ENCODE data around the gene HAUS1.
"Not testable (repeated sequence)": the region's sequence is repeated elsewhere in the genome, so short reads cannot be mapped to it uniquely, and the experiment has no call there.

The HAUS1 gene, protein sequence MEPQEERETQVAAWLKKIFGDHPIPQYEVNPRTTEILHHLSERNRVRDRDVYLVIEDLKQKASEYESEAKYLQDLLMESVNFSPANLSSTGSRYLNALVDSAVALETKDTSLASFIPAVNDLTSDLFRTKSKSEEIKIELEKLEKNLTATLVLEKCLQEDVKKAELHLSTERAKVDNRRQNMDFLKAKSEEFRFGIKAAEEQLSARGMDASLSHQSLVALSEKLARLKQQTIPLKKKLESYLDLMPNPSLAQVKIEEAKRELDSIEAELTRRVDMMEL

DNA sequence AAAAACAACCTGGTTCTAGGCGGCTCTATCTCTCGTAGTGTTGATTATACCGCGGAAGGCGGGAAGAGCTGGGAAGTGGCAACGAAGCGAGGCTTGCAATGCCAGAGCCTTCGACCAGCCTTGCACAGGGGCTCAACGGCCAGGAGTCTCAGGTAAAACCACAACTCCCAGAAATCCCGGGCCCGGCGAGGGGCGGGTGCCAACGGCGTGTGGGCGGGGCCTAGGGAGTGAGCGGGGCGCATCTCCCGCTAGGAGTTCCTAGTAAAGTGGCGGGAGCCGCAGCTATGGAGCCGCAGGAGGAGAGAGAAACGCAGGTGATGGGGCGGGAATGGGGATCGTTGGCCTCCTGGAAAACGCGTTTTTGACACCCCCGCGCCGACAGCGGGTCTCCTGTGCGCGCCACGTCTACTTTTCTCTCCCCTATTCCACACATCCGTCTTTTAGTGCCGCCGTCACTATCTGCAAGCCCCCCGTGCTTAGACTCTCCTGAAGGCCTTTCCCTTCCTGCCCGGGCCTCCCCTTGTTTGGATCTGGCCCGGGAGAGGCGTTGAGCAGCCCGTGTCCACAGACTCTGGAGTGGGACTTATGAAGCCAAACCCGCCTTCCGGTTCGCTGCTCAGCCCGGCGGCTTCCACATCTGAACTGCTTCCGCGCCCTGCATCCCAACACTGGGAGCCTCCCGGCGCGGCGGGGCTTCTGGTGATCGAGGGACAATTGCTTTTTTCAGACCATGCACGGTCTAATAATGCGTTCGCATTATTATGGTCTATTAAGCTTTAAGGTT lies at the start of gene HAUS1:
TSS of gene HAUS1 (plus strand) at position 258 of the 784 bp plus-strand sequence. CDS start at position 285, 27 bp downstream.
- DNase-seq: peak; percentile 89

DNA sequence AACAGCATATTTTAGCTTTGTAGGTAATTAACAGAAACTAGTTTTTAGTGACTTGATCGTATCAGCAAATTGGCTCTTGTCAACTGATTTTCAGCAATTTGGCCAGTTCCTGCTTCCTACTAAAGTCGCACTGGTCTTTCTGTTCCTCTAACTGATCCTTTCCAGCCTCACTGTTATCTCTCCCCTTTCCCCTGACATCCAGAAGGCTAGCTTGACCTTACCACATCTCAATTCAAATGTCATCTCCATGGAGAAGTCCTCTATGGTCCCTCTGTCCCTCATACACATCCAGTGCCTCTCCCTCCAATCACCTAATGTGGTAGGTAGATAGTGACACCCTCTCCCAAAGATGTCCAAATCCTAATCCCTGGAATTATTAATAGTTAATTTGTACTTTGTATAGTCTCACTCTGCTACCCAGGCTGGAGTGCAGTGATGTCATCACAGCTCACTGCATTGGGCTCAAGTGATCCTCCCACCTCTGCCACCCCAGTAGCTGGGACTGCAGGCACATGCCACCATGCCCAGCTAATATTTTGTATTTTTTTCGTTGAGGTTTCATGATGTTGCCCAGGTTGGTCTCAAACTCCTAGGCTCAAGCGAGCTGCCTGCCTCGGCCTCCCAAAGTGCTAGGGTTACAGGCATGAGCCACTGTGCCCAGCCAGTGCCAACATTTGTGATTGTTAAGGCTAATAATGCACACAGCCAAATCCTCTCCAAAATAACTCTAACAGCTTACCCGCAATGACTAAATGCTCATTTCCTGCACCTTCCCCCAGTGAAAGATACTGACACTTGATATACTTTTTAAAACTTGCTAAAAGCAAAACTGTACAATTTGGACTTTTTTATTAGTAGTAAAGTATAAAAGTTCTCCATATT lies 49.0 kb upstream of the HAUS1 start:
- no peak for DNase-seq

DNA sequence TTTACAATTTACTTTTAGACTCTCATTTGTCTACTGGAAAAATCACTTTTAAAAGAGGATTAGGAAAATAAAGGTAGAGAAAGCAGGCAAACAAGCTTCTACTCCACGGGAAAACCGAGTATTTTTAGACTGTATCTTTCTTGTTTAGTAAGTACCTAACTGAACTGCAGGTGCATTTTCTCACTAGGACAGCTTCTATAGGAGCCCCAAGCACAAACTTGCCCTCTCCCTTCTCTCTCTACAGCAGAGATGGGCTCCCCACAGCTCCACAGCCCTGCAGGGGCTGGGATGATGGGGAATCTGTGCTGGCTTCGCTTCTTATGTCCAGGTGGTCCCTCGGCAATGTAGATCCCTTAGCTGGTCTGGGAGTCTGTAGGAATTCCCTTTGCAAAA lies 48.4 kb upstream of the HAUS1 start:
- DNase-seq: no peak

DNA sequence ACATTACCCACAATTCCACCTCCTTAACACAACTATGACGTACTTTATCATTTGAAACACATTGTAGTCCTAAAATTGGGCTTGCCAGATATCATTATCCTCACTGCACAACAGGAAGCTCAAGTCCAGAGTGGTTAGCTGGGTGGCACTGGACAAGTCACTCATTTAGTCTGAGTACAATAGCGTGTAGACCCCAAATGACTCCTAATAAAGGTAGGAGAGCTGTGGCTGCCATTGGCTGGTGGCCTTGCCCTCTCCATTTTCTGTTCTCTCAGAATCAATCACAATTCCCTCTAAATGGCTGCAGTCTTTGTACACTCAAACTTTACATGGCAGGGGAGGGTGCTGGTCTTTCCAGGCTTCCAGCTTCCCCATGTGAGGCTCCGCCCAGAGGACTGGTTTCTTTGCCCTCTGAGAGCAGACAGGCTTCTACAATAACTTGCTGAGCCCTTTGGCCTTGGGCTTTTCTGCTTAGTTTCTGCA lies 43.8 kb upstream of the HAUS1 start:
- DNase-seq: no peak

DNA sequence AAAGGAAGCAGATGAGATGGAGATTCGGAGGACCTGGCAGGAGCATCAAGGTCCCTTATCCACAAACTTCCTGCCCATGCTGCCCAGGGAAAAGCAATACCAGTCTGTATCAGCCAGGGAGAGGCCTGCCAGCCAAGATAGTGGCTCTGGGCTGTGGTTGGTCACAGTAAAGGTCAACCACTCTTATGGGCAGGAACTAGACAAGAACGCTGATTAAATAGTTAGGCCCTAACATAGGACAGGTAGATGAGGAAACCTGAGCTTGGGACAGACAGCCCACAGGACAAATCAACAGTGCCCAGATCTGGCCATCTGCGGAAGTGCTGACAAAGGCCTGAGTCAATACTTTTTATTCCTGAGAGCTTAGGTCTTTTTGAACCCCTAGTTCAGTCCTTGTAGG lies 42.8 kb upstream of the HAUS1 start:
- no peak for DNase-seq

DNA sequence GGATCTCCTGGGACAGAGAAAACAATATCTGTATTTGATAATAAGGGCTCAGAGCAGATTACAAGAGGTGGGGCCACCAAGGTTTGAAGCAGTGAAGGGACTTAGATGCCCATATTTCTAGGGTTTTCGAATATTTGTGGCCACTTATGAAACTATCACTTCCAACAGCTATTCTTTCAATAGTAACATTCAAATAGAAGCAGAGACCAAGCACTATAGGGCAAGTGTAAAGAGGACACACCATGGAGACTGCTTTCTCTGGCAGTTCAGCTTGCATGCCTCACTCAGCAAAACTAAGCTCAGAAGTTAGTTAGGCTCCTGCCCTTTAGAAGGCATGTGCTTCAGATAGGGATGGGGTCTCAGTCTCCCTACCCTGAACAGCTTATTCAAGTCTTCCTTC lies 42.4 kb upstream of the HAUS1 start:
- DNase-seq: no peak

DNA sequence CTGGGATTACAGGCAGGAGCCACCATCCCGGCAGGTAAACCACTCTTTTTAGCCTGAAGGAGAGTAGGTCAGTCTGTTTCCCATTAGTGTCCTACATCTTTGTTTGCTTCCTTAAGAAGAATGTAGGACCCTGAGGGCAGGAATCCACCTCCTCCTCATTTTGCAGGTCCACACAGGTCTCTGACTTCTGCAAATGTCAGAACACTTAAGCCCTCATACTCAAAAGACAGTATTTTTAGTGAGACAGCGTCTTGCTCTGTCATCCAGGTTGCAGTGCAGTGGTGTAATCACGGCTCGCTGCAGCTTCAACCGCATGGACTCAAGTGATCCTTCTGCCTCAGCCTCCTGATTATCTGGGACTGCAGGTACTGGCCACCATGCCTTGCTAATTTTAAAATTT lies 41.4 kb upstream of the HAUS1 start:
- no peak for DNase-seq

DNA sequence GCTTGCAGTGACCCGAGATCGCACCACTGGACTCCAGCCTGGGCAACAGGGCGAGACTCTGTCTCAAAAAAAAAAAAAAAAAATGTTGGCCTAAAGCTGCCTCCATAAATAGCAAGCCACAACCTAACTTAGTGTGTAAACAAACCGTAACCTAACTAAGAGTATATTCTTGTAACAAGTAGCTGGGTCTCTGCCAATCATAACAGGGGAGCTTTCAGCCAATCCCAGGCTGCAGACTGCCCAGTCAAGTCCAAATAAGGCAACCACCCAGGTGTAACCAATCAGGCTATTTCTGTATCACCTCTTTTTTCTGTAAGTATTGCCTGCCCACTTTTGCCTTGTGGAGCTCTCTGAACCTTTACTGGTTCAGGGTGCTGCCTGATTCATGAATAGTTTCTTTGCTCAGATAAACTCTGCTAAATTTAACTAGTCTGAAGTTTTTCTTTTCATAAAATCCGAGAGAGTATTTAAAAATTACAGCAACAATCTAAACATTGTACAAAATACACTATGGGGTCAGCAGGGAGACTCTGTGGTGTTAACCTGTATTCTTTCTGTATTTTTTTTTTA lies 36.7 kb upstream of the HAUS1 start:
- DNase-seq: peak; percentile 37

DNA sequence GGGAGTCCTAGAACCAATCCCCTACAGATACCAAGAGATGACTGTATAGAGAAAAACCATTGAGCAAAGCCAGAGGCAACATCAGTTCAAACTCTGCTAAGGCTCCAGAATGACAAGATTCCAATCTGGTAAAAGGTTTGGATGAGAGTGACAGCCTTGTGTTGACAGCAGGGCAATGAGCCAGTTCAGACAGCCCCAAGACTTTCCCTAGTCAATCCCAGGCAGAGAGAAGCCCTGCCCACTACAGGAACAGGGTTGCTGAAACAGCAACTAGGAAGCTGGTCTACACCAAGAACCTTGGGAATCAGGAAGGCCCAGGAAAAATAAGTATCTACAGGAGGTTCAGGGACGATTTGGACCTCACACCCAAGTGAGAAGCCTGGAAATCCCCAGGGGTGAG lies 35.4 kb upstream of the HAUS1 start:
- no peak for DNase-seq

DNA sequence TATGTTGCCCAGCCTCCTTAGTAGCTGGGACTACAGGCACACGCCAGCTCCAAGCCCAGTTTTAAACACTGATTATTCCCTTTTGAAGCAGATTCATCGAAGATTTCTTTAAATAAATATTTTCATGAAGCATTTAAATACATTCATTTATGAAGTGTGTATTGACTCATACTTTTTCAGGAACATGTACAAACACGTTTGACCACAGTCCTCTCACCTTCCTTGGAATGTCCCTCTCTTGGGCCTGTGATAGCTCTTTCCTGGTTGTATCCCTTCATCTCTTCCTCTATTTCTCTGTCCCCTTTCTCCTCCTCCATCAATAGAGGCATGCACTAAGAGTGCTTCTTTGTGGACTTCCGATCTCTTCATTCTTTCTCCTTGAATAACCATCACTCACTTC lies 34.7 kb upstream of the HAUS1 start:
- DNase-seq: peak; percentile 17

DNA sequence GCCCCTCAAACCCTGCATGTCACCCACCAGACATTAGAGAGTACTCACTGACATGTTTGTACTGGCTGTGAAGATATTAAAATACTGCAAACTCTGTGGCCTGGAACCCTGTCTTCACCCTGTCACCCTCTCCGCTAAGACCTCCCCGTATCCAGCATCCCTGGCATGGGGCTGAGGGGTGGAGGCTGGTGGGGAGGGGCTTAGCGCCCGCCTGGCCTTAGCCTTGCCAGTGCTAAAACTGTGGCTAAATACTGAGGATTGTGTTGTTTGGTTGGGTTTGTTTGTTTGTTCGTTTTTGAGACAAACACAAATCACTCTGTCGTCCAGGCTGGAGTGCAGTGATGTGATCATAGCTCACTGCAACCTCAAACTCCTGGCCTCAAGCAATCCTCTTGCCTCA lies 34.0 kb upstream of the HAUS1 start:
- no peak for DNase-seq

DNA sequence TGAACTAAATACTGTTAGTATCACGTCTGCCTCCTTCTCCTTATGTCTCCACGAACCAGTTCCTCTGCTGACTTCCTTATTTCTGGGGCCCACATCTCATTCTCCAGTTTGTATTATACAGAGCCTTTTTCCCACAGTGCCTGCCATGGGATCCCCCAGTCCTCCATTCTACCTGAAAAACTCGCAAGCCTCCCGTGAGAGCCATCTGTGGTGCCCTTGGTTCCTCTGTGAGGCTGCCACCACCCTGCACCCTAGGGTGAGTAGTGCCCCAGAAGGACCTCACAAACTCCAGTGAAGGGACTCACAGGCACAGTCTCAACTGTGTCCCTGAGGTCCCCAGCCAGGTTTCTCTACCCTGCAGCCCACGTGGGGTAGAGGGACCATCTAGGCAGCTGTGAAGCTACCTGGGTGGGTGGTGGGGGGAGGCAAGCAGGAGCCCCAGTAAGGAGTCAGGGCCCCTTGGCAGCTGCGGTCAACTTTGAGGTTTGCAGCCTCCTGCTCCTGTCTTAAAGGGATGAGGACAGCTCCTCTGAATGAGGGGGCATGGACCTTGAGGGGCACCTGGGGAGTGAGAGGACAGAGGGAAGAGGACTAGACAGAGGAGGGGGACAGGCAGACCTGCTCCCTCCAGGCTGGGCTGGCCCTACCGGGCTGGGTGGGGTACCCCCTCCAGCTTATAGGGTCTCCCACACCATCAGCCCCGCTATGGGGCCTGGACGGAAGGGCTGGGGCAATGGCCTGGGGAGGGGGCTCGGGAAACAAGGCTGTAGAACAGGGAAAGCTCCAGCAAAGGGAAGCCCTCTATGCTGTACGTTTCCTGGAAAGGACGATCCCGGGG lies 33.2 kb upstream of the HAUS1 start:
- DNase-seq: no peak

DNA sequence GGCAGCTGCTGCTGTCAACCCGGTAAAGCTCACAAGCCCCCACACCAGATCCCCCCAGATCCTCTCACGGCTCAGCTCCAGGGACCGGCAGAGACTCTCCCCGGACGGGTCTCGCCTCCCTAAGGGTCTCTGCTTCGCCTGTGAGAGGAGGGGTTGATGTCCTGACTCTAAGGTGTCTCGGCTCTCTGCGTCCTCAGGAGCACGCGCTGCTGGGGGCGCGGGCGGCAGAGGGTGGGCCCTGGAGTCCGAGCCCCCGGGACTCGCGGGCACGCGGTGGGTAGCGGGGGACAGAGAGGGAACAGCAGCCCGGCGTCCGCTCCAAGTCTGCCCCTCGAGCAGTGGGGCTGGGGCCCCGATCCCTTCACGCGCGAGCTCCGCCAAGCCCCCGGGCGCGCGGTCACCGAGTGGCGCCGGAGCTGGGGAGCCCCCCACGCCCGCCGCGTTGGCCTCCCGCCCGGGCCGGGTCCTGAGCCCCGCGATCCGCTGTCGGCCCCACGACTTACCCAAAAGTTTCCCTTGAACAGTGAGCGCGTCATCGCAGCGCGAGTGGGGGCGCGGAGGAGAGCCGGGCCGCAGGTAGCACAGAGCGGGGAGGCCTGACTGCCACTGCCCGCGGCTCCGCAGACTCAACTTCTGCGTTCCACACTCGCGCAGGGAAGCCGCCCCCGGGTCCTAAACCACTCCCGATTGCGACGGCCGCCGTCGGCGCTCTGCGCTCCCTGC lies 32.4 kb upstream of the HAUS1 start, which contains the start of gene PSTPIP2:
TSS of gene PSTPIP2 (minus strand) at position 608 of the 723 bp plus-strand sequence. CDS start at position 536, 72 bp downstream.
- DNase-seq: peak; percentile 64

DNA sequence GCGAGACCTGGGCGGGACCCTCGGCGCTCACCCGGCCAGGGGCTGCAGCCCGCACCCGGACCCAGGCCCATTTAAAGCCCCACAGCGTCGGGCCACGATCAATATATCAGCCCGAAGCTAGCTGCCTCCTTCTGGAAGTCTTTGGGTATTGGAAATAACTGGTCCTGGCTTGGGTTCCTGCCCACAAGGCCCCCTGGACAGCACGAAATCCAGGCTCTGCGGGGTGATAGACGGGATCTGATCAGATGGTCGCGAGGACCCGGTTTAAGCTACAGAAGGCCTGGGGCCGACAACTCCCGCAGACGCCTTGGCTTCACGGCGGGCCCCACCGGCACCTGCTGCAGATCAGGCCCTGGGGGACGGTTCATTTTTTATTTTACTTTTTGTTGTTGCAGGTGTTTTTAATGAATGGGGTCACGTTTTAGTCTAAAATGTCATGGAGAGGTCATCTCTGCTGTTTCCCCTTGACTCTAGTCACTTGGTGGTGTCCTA lies 31.8 kb upstream of the HAUS1 start:
- DNase-seq: no peak

DNA sequence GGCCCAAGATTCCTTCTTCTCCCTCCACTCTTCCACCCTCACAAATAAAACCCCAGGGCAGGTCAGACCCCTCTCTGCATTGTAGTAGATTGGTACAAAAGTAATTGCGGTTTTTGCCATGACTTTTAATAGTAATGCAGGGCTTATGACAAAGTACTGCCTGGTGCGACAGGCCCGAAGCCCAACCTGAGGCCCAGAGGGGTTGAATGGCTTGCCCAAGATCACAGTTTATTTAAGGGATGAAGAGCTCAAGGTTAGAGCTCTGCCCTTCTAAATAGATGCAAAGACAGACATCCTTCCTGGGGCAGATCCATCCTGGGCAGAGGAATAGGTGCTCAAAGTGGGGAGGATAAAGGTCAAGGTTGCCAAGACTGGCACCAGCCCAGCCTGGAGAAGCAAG lies 31.2 kb upstream of the HAUS1 start:
- no peak for DNase-seq

DNA sequence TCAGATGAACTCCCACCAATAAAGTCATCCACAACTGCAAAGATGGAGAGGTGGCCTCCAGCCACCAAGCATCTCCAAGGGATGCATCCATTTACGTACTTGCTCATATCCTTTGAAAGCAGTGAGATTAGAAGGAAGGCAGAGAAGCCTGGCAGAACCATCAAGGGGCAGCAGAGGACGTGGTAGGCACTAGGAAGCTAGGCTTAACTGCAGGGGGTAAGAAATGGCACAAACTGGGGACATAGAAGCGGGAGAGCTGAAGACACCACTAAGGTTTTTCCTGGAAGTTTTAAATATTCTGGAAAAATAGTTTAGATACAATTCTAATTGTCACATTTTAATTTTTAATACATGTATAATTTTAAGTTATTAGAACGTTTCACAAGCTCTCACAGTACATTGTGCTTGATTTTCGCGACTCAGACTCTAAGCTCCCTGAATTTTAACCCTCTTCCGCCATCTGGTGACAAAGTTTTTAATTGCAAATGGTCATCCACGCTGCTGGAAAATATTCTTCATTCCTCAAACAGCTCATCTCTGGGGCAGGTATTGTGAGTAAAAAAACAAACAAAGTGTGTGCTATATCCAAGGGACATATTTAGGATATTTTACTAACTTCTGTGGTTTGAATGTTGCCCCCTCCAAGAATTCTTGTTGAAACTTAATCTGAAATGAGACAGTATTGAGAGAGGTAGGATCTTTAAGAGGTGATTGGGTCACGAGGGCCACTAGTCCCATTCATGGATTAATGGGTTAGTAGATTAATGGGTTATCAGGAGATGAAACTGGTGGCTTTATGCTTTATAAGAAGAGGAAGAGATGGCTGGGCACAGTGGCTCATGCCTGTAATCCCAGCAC lies 30.5 kb upstream of the HAUS1 start:
- DNase-seq: peak; percentile 74

DNA sequence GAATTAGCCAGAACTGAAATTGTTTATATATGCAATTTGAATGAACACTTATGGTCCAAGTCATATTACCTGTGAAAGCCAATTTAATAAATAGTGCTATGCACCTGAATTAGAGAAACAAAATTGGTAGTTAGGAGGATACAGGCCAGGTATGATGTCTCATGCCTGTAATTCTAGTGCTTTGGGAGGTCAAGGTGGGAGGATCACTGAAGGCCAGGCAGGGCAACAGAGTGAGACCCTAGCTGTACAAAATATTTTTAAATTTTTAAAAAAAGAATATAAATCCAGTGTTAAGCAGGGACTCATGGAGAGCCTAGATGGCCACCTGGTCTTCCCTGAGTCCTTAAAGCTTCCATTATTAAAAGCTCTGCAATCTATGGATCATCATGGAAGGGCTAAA lies 24.8 kb upstream of the HAUS1 start:
- no peak for DNase-seq

DNA sequence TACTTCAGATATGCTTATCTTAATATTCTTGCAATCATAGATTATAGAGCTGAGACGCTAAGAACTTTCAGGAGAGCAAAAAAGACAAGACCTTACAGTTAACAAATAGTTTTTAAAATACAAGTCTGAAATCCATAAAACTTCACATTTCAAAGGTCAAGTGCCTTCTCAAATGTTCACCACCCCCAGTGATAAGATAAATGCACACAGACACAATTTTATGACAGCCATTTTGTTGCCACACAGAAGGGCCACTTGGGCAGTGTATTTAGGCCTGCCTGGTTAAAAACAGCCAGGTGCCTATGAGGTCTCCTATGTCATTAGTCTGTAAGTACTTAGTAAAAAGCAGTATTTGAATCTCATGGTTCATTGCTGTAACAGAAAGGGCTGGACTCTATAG lies 24.0 kb upstream of the HAUS1 start:
- DNase-seq: no peak

DNA sequence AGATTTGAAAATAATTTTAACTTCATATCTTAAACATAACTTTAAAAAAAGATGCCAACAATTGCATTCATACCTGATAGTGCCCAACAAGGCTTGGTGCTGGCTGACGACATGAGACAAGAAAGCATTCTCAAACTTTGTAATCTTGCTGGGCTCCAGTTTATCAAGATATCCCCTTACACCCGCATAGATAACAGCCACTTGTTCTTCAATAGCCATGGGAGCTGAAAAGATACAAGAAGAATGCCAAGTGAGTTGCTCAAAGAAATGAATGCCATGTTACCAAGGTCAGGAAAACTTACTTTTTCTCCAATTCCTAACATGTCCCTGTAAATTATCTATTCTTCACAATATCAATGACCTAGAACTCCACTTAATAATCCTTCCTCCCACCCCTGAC lies 19.8 kb upstream of the HAUS1 start:
- DNase-seq: no peak

DNA sequence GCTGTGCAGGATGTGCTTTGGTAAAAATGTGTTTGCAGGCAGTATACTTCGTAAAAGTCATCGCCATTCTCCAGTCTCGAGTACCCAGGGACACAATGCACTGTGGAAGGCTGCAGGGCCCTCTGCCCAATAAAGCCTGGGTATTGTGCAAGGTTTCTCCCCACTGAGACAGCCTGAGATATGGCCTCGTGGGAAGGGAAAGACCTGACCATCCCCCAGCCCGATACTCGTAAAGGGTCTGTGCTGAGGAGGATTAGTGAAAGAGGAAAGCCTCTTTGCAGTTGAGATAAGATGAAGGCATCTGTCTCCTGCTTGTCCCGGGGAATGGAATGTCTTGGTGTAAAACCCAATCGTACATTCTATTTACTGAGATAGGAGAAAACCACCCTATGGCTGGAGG lies 15.7 kb upstream of the HAUS1 start:
- DNase-seq: not testable (repeated sequence)
